ENCODE data around the gene TRIM13.

DNA sequence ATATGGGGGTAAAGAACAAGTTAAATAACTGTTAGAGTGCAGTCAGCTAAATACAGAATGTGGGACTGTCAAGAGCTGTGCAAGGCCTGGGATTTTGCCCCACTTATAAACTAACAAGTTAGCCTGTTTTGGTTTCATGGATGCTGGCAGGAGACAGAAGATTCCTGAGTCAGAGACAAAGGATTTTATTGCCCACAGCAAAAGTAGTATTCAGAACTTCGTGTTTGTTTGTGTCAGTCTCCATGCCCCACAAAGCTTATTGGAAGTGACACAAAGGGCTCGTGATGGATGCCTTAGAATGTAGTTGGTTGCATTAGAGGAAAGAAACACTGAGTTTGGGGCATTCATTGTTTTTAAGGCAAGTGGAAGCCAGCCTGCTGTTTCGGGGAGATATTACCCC lies 38.5 kb upstream of the TRIM13 start:
- TF ChIP-seq, protein P1, sequence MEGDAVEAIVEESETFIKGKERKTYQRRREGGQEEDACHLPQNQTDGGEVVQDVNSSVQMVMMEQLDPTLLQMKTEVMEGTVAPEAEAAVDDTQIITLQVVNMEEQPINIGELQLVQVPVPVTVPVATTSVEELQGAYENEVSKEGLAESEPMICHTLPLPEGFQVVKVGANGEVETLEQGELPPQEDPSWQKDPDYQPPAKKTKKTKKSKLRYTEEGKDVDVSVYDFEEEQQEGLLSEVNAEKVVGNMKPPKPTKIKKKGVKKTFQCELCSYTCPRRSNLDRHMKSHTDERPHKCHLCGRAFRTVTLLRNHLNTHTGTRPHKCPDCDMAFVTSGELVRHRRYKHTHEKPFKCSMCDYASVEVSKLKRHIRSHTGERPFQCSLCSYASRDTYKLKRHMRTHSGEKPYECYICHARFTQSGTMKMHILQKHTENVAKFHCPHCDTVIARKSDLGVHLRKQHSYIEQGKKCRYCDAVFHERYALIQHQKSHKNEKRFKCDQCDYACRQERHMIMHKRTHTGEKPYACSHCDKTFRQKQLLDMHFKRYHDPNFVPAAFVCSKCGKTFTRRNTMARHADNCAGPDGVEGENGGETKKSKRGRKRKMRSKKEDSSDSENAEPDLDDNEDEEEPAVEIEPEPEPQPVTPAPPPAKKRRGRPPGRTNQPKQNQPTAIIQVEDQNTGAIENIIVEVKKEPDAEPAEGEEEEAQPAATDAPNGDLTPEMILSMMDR (IDR thresholded peaks at IDR 0.05) = no peak
- TF ChIP-seq POLR2A (IDR thresholded peaks at IDR 0.05) = no peak

Measured in heart left ventricle (tissue), 13 donors.